ENCODE data around the gene GPR171.

The GPR171 gene

GRCh38 chr3:151213881-151214280 lies 10.9 kb upstream of the GPR171 start:
- no peak for DNase-seq (ENCODE audit: low read depth)

- DNase-seq (ENCODE audit: low read depth): no peak
These were observed 10.1 kb upstream of the GPR171 start for GRCh38 chr3:151213151-151213550.

- no peak for DNase-seq (ENCODE audit: low read depth)
These were observed 7.8 kb upstream of the GPR171 start for GRCh38 chr3:151210676-151211381.

GRCh38 chr3:151209654-151210053 lies 6.6 kb upstream of the GPR171 start:
- DNase-seq (ENCODE audit: low read depth): no peak

- DNase-seq (ENCODE audit: low read depth): no peak
These were observed 3.2 kb upstream of the GPR171 start for GRCh38 chr3:151206201-151206600.

GRCh38 chr3:151205482-151205881 lies 2.5 kb upstream of the GPR171 start:
- DNase-seq (ENCODE audit: low read depth): no peak

GRCh38 chr3:151204530-151205402 lies 1.8 kb upstream of the GPR171 start:
- DNase-seq (ENCODE audit: low read depth): no peak

- DNase-seq (ENCODE audit: low read depth): no peak
These were observed 1.8 kb downstream of the GPR171 start for GRCh38 chr3:151201051-151201730.

- no peak for DNase-seq (ENCODE audit: low read depth)
These were observed 2.4 kb downstream of the GPR171 start for GRCh38 chr3:151200586-151200985.

- DNase-seq (ENCODE audit: low read depth): no peak
These were observed 3.2 kb downstream of the GPR171 start for GRCh38 chr3:151199554-151200438.

GRCh38 chr3:151198849-151199248 lies 4.2 kb downstream of the GPR171 start:
- no peak for DNase-seq (ENCODE audit: low read depth)

- no peak for DNase-seq (ENCODE audit: low read depth)
These were observed 4.8 kb downstream of the GPR171 start for GRCh38 chr3:151197981-151198767.

- DNase-seq (ENCODE audit: low read depth): no peak
These were observed 5.8 kb downstream of the GPR171 start for GRCh38 chr3:151197228-151197627.

- DNase-seq (ENCODE audit: low read depth): no peak
These were observed 6.6 kb downstream of the GPR171 start for GRCh38 chr3:151196434-151196833.

- no peak for DNase-seq (ENCODE audit: low read depth)
These were observed 7.2 kb downstream of the GPR171 start for GRCh38 chr3:151195826-151196225.

GRCh38 chr3:151192545-151192944 lies 10.5 kb downstream of the GPR171 start:
- no peak for DNase-seq (ENCODE audit: low read depth)

- no peak for DNase-seq (ENCODE audit: low read depth)
These were observed 11.9 kb downstream of the GPR171 start for GRCh38 chr3:151191095-151191494.

GRCh38 chr3:151183265-151183671 lies 19.7 kb downstream of the GPR171 start:
- DNase-seq (ENCODE audit: low read depth): no peak

- DNase-seq (ENCODE audit: low read depth): no peak
These were observed 20.5 kb downstream of the GPR171 start for GRCh38 chr3:151182349-151183079.

- DNase-seq (ENCODE audit: low read depth): no peak
These were observed 24.7 kb downstream of the GPR171 start for GRCh38 chr3:151178208-151178845.
